ENCODE results near the gene ZBTB7C.

DNA sequence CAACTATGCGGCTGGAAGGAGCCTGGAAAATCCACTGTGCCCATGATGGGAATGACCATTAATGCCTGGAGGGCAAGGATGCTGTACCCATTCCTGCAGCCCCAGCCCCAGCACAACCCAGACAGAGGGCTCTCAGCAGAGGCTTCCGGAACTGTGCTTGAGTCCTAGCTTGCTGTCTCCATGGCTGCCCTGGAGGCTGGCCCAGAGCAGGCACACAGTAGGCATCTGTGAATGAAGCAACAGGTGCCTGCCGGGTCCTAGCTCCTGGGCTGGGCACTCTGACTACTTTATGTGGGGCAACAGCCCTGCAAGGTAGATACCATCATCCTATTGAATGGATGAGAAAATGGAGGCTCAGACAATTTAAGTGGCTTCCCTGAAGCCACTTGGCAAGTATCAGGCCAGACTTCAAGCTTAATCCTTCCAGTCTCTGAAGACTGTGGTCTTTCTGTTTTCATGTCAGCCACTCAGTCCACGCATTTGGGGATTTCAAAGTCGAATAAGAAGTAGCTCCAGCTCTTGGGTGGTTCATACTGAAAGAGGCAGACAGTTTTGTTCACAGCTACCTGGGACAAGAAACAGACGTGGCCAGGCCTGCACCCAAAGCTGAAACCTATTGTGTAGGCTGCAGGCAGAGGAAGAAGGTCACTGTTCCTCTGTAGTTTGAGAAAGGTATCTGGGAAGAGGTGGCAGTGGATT is 237.5 kb downstream of the ZBTB7C start:
- TF ChIP-seq CTCF (IDR thresholded peaks at IDR 0.05) (no peak), EP300 (IDR thresholded peaks at IDR 0.05) (no peak), POLR2A (IDR thresholded peaks at IDR 0.05; ENCODE audit: low read length) (no peak), RCOR1 (IDR thresholded peaks at IDR 0.05; ENCODE audit: low read depth, low read length) (no peak), NR3C1 (IDR thresholded peaks at IDR 0.05) (no peak), ELK1 (IDR thresholded peaks at IDR 0.05; ENCODE audit: low read depth, low read length) (no peak), RAD21 (conservative IDR thresholded peaks at IDR 0.05 in 1 of 2, IDR thresholded peaks at IDR 0.05 in 1 of 2) (no peak)
- TF ChIP-seq, protein P1, sequence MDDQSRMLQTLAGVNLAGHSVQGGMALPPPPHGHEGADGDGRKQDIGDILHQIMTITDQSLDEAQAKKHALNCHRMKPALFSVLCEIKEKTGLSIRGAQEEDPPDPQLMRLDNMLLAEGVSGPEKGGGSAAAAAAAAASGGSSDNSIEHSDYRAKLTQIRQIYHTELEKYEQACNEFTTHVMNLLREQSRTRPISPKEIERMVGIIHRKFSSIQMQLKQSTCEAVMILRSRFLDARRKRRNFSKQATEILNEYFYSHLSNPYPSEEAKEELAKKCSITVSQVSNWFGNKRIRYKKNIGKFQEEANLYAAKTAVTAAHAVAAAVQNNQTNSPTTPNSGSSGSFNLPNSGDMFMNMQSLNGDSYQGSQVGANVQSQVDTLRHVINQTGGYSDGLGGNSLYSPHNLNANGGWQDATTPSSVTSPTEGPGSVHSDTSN (IDR thresholded peaks at IDR 0.05) = no peak

Data from A549 (cell line).